Right atrium auricular region (tissue), 2 donors: ENCODE results near the gene RSBN1. TPM values are rescaled to one million over a fixed set of nuclear protein-coding genes. Genes with fewer than 3 reads are reported as not detected.

Experiments
- DNase-seq: peaks from one replicate; pipeline ENCODE4 v3.0.0-alpha.2; 2019; ENCODE audit warnings: low spot score
- H3K27ac ChIP-seq, 2 donors: fragments of 200-600 bp; sonication (generic); 1 replicate in 1 of 2; 2 replicates in 1 of 2; pipeline ENCODE4 v1.5.1; 2016 to 2019
- H3K27me3 ChIP-seq, 2 donors: fragments of 200-600 bp; sonication (generic); one replicate each; pipeline versions ENCODE4 v1.5.1 to v1.6.0; 2017 to 2019
- H3K36me3 ChIP-seq: fragments of 200-600 bp; sonication (generic); one replicate; pipeline ENCODE4 v1.5.1; 2016
- H3K4me1 ChIP-seq, 2 donors: fragments of 200-600 bp; sonication (generic); one replicate each; pipeline versions ENCODE4 v1.5.1 to v1.6.0; 2017 to 2019
- H3K4me3 ChIP-seq, 2 donors: fragments of 200-600 bp; sonication (generic); 1 replicate in 1 of 2; 2 replicates in 1 of 2; pipeline ENCODE4 v1.5.1; 2017 to 2019; ENCODE audit warnings: mild to moderate bottlenecking in 1 of 2, moderate library complexity in 1 of 2
- H3K9me3 ChIP-seq, 2 donors: fragments of 200-600 bp; sonication (generic); one replicate each; pipeline ENCODE4 v1.5.1; 2019
- CTCF ChIP-seq, 2 donors: fragments of 200-600 bp; sonication (generic); IDR thresholded peaks; one replicate each; pipeline ENCODE4 v1.5.1; 2019; ENCODE audit warnings: antibody characterized with exemption in 2 of 2
- total RNA-seq, 2 donors: library from RNA; depleted of rRNA; stranded (reverse); fragments of >200 nt; gene quantifications; one replicate each; pipeline ENCODE4 v1.1.0, GENCODE V29; 2016

Gene RSBN1
- total RNA-seq, 2 donors from 2014 or later: 9.6 to 13.9 TPM

- Histone ChIP-seq H3K4me3 (peak overlapping the region; percentile 83 to 91), H3K27me3 (no peaks in the 10 kb centered on the region), H3K36me3 (no peaks in the 10 kb centered on the region), H3K9me3 (no peaks in the 10 kb centered on the region), H3K27ac (peak overlapping the region; percentile 90 to 93), H3K4me1 (peaks cover 0 to 25% of the 10 kb centered on the region in 2 donors)
- peak; percentile 72 for DNase-seq
- TF ChIP-seq CTCF (IDR thresholded peaks at IDR 0.05): no peak
Observed at GRCh38 chr1:113811156-113811887, 954 bp downstream of the RSBN1 start.

DNA sequence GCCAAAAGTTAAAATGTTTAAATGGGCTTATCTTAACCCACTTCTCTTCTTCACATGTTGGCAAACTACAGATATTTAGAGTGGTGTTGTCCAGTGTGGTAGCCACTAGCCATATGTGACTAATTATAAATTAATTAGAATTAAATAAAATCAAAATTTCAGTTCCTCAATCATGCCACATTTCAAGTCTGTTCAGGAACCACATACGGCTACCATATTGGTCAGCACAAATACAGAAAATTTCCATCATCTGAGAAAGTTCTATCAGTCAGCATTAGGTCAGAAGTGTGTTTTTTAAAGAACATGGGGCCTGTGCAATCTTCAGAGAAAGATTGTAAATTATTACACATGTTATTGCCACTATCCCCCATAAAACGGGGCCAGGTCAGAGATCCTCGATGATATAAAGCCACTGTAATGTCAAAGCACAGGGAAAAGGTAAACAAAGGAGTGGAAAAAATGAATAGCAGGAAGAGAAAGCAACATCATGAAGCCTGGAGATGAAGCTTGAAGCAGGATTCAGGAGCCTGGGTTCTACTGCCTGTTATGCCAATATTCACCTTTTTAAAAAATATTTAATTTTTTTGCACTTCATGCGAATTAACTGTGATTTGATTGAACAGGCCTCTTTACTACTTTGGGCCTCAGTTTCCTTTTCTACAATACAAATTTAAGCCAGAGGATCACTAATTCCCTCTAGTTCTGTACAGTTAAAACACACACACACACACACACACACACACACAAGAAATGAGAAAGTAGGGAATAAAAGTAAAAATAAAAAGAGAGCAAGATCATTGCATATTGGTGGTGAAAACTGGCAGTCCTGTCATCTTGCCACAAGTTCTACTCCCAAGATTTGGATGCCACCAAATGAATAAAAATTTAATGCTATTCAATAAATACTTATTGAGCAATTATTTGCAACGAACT lies 2.3 kb downstream of the RSBN1 start:
- no peaks in the 10 kb centered on the region for H3K27me3 ChIP-seq
- H3K4me3 ChIP-seq: peak overlapping the region in 1 of 2 donors; percentile 83
- no peak for TF ChIP-seq CTCF (IDR thresholded peaks at IDR 0.05)
- H3K4me1 ChIP-seq: peaks cover 0 to 25% of the 10 kb centered on the region in 2 donors
- H3K9me3 ChIP-seq: no peaks in the 10 kb centered on the region
- no peaks in the 10 kb centered on the region for H3K36me3 ChIP-seq
- H3K27ac ChIP-seq: no peak overlapping the region
- DNase-seq: no peak

DNA sequence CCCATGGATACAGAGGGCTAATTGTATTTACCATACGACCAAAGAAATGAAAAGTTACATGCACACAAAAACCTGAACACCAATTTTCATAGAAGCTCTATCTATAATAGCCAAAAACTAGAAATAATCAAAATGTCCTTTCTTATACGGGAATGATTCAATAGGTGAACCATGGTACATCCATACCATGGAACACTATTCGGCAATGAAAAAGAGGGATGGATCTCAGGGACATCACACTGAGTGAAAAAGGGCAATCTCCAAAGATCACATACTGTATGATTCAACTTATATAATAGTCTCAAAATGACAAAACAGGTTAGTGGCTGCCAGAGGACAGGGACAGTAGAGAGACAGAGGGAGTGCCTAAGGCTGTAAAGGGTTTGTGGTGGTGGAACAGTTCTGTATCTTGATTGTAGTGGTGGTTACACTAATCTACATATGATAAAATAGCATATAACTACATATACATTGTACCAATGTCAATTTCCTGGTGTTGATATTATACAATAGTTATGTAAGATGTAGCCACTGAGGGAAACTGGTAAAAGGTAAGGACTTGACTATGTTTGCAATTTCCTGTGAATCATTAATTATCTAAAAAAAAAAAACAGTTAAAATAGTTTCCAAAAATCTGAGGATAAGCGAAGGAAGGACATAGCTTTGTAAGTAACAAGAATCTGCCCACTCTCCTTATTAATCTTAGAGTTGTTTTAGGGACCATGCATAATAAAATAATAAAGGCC lies 3.7 kb downstream of the RSBN1 start:
- H3K4me1 ChIP-seq: peaks cover 0 to 36% of the 10 kb centered on the region in 2 donors
- H3K9me3 ChIP-seq: no peaks in the 10 kb centered on the region
- H3K27ac ChIP-seq: no peak overlapping the region
- H3K4me3 ChIP-seq: no peak overlapping the region
- no peaks in the 10 kb centered on the region for H3K36me3 ChIP-seq
- no peak for TF ChIP-seq CTCF (IDR thresholded peaks at IDR 0.05)
- no peak for DNase-seq
- no peaks in the 10 kb centered on the region for H3K27me3 ChIP-seq

- no peaks in the 10 kb centered on the region for H3K27me3 ChIP-seq
- TF ChIP-seq CTCF (IDR thresholded peaks at IDR 0.05): no peak
- H3K4me3 ChIP-seq: no peak overlapping the region
- H3K36me3 ChIP-seq: no peaks in the 10 kb centered on the region
- peaks cover 0 to 32% of the 10 kb centered on the region in 2 donors for H3K4me1 ChIP-seq
- peak overlapping the region in 1 of 2 donors; percentile 36 for H3K27ac ChIP-seq
- DNase-seq: no peak
- no peaks in the 10 kb centered on the region for H3K9me3 ChIP-seq
Observed at GRCh38 chr1:113805639-113806038, 6.6 kb downstream of the RSBN1 start.

DNA sequence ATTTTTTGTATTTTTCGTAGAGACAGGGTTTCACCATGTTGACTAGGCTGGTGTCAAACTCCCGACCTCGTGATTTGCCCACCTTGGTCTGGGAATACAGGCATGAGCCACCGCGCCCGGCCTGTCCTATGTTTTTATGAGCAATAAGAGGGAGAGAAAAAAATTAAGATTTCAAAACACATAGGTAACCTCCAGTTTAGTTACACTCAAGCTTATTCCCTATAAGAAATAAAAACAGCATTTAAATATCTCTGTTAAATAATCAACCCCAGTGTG lies 7.1 kb downstream of the RSBN1 start:
- no peak overlapping the region for H3K4me3 ChIP-seq

More for the DNA sequence above, 7.1 kb downstream of the RSBN1 start:
- TF ChIP-seq CTCF (IDR thresholded peaks at IDR 0.05): no peak
- no peaks in the 10 kb centered on the region for H3K36me3 ChIP-seq
- no peaks in the 10 kb centered on the region for H3K9me3 ChIP-seq
- no peak for DNase-seq
- H3K27me3 ChIP-seq: no peaks in the 10 kb centered on the region
- peak overlapping the region in 1 of 2 donors; percentile 36 for H3K27ac ChIP-seq
- H3K4me1 ChIP-seq: peaks cover 0 to 31% of the 10 kb centered on the region in 2 donors
